GM21526 (cell line): ENCODE data around the gene CNNM2.
A peak's percentile ranks its signal among the peaks of the same experiment; 100 is the strongest.

Experiments
- ATAC-seq: cut with Tn5 transposase; IDR thresholded peaks from one replicate; pipeline ENCODE4 v1.9.1; 2021; ENCODE audit warnings: moderate library complexity; ENCODE audit not compliant: unreplicated experiment, low FRiP score

CNNM2 gene

GRCh38 chr10:102917962-102918816 is at the start of gene CNNM2:
CNNM2 (plus strand) TSS chr10:102918294; CDS start chr10:102918481, 187 bp downstream.
- peak; percentile 89 for ATAC-seq

DNA sequence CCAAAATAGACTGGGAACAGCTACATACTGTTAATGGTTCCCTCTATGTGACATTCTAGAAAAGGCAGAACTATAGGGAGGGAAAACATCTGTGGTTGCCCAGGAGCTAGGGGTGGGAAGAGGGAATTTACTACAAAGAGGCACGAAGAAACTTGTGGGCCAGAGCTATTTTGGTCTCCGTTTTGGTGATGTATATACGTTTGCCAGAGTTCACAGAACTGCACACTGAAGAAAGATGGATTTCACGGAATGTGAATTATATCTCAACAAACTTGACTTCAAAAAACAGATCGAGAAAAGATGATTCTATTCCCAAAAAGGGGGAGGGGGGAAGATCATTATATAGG is 49.2 kb upstream of the CNNM2 start:
- ATAC-seq = no peak

DNA sequence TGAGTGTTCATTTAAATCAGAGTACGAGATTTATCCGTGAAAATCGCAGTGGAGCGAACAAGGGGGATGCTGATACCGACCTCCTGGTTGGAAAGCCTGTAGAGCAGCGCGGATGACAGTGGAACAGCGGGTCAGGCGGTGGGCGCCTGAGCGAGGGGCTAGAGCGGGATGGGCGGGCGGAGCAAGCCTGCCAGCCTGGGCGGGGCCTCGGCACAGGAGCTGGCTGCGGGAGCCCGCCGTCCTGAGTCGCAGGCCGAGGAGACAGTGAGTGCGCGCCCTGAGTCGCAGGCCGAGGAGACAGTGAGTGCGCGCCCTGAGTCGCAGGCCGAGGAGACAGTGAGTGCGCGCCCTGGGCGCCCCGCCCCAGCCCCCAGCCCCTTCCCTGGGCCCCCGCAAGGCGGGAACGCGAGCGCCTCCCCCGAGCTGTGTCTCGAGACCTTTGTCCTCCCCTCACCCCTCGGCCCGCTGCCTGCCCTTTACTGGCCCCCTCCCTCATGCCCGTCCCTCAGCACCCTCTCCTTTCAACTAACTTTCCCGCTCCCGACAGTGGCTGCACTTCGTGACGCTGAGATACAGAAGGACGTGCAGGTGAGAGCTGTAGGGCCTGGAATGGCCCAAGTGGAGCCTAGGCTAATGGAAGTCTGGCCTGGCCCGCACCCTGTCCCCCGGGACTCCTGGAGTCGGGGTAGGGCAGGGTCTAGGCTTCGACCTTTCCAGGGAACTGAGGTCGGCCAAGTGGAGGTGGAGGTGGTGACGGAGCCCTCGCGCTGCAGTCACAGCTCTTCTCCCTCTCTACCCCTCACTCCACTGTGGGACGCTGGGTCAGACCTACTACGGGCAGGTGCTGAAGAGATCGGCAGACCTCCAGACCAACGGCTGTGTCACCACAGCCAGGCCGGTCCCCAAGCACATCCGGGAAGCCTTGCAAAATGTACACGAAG is 48.6 kb upstream of the CNNM2 start, which contains the start of gene AS3MT:
Gene AS3MT, plus strand, starts transcription at position 213 of the 941 bp plus-strand sequence. Its CDS starts 123 bp downstream, at position 336.
- ATAC-seq = no peak

DNA sequence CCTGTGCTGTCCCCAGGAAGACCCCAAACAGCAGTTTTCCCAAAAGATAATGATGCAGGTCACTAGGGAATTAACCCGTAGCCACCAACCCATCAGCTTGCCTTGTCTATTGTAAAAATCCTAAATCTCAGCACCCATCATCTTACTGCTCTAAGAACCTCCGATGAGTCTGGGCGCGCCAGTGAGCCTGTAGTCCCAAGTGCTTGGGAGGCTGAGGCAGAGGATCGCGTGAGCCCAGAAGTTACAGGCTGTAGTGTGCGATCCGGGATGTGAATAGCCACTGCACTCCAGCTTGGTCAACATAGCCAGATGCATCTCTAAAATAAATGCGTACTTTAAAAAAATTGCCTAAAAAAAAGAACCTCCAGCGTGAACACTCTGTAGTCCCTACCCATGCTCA is 47.9 kb upstream of the CNNM2 start:
- ATAC-seq = no peak

DNA sequence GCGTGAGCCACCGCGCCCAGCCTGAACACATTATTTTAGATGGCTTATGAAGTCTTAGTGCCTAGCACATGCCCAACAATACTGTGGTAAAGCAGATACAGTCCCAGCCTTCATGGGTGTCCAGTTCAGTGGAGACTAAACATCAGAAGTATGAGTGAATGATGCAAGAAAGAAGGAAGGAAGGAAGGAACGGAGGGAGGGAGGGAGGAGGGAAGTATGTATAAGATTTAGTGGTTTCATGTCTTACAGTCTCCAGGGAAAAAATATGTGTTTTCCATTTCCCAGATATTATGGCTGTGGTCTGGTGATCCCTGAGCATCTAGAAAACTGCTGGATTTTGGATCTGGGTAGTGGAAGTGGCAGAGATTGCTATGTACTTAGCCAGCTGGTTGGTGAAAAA is 45.9 kb upstream of the CNNM2 start:
- no peak for ATAC-seq

DNA sequence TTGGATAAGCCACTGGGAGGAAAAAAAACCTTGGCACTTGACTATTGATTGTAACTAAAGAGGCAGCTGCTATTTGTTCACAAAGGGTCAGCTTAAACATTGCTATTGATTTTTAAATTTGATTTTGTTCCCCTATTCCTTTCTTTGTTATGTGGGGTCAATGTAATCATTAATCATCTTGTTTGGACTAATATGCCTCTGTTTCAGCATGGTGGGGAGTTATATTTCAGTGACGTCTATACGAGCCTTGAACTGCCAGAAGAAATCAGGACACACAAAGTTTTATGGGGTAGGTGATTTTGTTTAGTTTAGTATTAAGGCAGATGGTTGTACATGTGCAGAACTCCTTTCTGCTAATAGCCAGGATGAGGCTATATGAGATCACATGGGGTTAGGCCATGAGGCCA is 41.3 kb upstream of the CNNM2 start:
- no peak for ATAC-seq

DNA sequence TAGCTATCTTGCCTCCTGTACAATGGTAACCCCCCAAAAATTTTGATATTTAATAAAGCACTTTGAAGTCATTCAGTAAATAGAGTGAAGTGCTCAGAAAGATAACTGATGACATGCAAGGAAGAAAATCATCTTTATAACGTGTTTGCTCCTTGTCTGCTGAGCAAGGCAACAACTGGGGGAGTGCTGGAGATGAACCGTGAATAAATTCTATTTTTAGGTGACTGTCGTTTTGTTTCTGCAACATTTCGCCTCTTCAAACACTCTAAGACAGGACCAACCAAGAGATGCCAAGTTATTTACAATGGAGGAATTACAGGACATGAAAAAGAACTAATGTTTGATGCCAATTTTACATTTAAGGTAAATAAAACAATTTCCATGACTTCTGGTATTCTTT is 39.5 kb upstream of the CNNM2 start:
- no peak for ATAC-seq

DNA sequence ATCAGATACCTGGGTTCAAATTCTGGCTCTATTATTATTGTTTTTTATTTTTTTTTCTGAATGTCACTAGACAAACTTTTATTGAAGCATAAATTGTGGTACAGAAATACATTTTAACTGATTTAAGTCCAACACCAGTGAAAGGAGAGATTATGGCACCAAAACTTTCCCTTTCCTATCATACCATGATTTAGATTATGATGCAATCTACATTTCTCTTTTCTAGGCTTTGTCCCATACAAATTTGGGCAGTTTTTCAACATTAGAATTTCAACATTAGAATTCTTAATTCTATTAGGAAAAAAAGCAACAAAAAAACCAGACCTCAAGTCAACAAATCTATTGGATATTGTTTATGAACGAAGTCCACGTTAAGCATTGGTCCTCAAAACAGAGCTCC is 37.8 kb upstream of the CNNM2 start:
- ATAC-seq = no peak

DNA sequence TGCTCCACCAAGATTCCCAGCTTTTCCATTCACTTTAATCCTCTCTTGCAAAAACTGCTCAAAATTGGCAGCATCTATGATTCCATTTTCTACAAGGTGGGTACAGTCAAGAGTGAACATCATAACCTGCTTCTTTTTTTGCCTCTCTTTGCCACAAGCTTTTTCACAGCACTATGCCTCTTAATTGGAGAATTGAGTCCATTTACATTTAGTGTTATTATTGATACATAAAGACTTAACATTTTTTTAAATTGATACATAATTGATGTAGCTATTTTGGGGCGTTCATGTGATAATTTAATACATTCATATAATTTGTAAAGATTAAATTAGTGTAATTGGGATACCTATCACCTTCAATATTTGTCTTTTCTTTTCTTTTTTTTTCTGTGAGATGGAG is 30.0 kb upstream of the CNNM2 start:
- no peak for ATAC-seq

DNA sequence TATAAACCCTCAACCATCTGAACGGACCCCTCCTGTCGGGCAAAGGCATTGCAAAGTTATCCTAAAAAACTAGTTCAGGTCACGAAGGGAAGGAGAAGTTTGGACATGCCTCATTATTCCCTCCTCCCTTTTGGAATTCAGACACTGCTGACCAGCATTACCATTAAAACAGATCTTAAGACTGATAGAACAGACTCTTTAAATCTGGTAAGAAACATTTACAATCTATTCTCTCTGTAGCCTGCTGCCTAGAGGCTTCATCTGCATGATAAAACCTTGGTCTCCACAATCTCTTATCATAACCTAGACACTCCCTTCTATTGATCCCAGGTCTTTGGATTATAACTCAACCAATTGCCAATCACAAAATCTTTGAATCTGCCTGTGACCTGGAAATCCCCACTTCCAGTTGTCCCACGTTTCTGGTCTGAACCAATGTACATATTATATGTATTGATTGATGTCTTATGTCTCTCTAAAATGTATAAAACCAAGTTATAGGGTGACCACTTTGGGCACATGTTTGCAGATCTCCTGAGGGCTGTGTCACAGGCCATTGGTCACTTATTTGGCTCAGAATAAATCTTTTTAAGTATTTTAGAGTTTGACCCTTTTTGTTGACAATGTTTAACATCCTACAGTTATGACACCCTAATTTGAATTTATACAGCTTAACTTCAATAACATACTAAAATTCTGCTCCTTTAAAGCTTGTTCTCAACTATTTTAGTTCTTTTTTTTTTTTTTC is 23.5 kb upstream of the CNNM2 start:
- no peak for ATAC-seq

DNA sequence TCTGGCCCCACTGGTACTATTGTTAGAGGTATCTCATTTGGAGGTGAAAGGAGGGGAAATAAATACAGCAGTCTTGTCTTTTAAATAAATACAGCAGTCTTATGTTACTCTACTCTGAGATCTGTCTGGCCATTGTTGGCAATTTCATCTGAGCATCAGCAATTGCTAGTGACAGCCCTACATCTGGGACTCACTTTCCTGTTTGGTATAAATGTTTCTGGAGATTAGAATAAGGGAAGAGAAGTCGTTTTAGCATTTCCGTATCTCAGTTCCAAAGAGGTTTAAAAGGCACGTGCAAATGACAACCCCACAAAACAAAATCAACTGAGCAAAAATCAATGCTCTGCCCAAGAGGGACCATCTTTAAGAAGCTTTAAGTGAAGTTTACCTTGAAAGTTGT is 18.1 kb upstream of the CNNM2 start:
- no peak for ATAC-seq

GRCh38 chr10:102904346-102904745 is 13.7 kb upstream of the CNNM2 start:
- no peak for ATAC-seq

- no peak for ATAC-seq
Measured at GRCh38 chr10:102906507-102906906, 11.6 kb upstream of the CNNM2 start.

GRCh38 chr10:102914781-102915180 is 3.3 kb upstream of the CNNM2 start:
- ATAC-seq = no peak

DNA sequence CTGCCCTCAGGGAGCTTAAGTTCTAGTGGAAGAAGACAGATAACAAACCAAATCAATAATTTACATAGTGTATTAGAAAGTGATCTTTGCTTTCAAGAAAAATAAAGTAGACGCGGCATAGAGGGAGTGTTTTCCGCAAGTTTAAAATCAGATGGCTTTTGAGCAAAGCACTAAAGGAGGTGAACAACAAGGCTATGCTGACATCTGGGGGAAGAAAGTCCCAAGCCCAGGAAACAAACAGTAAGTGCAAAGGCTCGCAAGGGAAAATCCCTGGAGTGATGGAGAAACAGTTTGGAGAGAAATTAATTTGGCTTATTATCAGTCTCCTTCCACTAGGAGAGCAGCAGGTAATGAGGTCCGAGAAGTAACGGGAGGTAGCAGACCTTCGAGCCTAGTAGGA is 1.9 kb upstream of the CNNM2 start:
- no peak for ATAC-seq

DNA sequence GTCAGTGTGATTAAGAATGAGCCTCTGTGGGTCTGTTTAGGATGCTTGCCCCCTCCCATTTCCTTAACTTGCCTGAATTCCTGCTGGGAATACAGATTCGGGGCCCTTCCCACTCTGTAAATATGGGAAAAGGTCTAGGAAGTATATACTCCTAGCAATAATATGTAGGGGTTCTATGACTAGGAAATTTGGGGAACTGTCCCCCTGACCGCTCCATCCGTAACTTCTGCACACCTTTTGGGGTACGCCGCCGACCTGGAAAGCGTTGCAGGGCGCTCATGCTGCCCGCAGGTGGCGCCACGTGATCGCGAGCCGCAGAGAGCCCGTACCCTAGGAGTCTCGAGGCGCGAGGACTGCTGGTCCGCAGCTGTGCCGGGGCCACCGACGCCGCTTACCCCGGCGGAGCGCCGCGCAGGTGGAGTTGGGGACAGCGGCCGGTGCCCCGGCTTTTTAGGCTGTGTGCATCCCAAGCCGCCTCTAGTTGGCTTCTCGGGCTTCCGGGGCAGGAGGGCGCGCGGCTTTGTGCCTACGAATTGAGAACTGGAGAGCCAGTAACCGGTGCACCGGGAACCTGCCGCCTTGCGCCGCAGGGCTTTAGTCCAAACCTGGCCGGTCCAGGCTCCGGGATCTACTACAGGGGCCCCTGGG is 656 bp upstream of the CNNM2 start:
- peak; percentile 41 for ATAC-seq

DNA sequence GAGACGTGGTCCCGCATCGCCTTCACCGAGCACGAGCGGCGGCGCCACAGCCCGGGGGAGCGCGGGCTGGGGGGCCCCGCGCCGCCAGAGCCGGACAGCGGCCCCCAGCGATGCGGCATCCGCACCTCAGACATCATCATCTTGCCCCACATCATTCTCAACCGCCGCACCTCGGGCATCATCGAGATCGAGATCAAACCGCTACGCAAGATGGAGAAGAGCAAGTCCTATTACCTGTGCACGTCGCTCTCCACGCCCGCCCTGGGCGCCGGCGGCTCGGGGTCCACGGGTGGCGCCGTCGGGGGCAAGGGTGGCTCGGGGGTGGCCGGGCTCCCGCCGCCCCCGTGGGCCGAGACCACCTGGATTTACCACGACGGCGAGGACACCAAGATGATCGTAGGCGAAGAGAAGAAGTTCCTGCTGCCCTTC is 737 bp downstream of the CNNM2 start:
- ATAC-seq = no peak

DNA sequence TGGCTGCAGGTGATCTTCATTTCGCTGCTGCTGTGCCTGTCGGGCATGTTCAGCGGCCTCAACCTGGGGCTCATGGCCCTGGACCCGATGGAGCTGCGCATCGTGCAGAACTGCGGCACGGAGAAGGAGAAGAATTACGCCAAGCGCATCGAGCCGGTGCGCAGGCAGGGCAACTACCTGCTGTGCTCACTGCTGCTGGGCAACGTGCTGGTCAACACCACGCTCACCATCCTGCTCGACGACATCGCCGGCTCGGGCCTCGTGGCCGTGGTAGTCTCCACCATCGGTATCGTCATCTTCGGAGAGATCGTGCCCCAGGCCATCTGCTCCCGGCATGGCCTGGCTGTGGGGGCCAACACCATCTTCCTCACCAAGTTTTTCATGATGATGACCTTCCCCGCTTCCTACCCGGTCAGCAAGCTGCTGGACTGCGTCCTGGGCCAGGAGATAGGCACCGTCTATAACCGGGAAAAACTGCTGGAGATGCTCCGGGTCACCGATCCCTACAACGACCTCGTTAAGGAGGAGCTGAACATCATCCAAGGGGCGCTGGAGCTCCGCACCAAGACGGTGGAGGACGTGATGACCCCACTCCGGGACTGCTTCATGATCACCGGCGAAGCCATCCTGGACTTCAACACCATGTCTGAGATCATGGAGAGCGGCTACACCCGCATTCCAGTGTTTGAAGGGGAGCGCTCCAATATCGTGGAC is 1.3 kb downstream of the CNNM2 start:
- no peak for ATAC-seq

GRCh38 chr10:102919992-102920739 is 2.1 kb downstream of the CNNM2 start:
- no peak for ATAC-seq
